OCI-LY7 (cell line): ENCODE measurements around the gene MRPL50.

ENCODE experiments used
- EZH2phosphoT487 ChIP-seq: fragments of 200-600 bp; sonication (generic); IDR thresholded peaks from 2 replicates; pipeline ENCODE4 v1.6.1; 2018; ENCODE audit warnings: low read depth, borderline replicate concordance, mild to moderate bottlenecking, mixed run types, antibody characterized with exemption, low read length, moderate library complexity, mixed read lengths
- TF ChIP-seq, protein P1 (sequence below): fragments of 200-600 bp; sonication (generic); conservative IDR thresholded peaks from 2 replicates; pipeline ENCODE4 v1.5.1; 2014; ENCODE audit warnings: mild to moderate bottlenecking, antibody characterized with exemption, low read length, moderate library complexity, mixed read lengths

DNA sequence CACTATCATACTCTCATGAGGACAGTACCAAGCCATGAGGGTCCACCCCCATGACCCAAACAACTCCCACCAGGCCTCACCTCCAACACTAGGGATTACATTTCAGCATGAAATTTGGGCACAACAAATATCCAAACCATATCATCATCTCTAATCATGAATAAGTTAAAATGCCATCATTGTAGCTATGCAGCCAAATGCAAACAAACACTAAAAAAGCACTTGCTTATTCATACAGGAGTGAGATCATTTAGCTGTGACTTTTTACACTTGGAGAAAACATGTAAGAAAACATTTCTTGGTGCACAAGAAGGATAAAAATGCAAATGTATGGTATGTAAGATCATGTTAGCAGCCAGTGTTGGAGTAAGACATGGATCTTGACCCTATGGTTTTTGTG, 37.8 kb downstream of the MRPL50 start:
- TF ChIP-seq, protein P1, sequence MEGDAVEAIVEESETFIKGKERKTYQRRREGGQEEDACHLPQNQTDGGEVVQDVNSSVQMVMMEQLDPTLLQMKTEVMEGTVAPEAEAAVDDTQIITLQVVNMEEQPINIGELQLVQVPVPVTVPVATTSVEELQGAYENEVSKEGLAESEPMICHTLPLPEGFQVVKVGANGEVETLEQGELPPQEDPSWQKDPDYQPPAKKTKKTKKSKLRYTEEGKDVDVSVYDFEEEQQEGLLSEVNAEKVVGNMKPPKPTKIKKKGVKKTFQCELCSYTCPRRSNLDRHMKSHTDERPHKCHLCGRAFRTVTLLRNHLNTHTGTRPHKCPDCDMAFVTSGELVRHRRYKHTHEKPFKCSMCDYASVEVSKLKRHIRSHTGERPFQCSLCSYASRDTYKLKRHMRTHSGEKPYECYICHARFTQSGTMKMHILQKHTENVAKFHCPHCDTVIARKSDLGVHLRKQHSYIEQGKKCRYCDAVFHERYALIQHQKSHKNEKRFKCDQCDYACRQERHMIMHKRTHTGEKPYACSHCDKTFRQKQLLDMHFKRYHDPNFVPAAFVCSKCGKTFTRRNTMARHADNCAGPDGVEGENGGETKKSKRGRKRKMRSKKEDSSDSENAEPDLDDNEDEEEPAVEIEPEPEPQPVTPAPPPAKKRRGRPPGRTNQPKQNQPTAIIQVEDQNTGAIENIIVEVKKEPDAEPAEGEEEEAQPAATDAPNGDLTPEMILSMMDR = no peak
- TF ChIP-seq EZH2phosphoT487 = no peak
